A673 (cell line): Measurements from ENCODE around the gene GALNT13.

Experiments used
- CTCF ChIP-seq: fragments of 300-800, 200-600 bp; sonication (generic); conservative IDR thresholded peaks from 2 replicates; pipeline ENCODE4 v1.5.1; 2017; ENCODE audit warnings: low read depth, mild to moderate bottlenecking, antibody characterized with exemption, low read length, moderate library complexity, mixed read lengths
- EZH2 ChIP-seq: fragments of 200-600 bp; sonication (generic); IDR thresholded peaks from 2 replicates; pipeline ENCODE4 v1.6.1; 2017; ENCODE audit warnings: borderline replicate concordance, low read depth, mild to moderate bottlenecking, mixed read lengths, antibody characterized with exemption, low read length; ENCODE audit not compliant: poor library complexity, severe bottlenecking

GRCh38 chr2:154449951-154450658 lies 578.4 kb downstream of the GALNT13 start:
- TF ChIP-seq EZH2 (no peak), CTCF (no peak)
